Thymus (tissue), 11 donors: Measurements from ENCODE around the gene TIGD1. TPM values are rescaled to one million over a fixed set of nuclear protein-coding genes. Genes with fewer than 3 reads are reported as not detected.
"Not testable (repeated sequence)": the region's sequence is repeated elsewhere in the genome, so short reads cannot be mapped to it uniquely, and the experiment has no call there.

Source experiments
- DNase-seq, 9 donors: peaks; one replicate each; pipeline ENCODE4 v3.0.0-alpha.2; 2013; ENCODE audit warnings: low spot score in 9 of 9, low read depth in 6 of 9, missing footprints in 1 of 9
- H3K27ac ChIP-seq, 2 donors: one replicate each; pipeline ENCODE4 v1.5.1; 2013; ENCODE audit warnings: control low read depth in 1 of 2, low read depth in 1 of 2, low read length in 1 of 2, mild to moderate bottlenecking in 1 of 2, moderate library complexity in 1 of 2
- H3K27me3 ChIP-seq, 2 donors: one replicate each; pipeline ENCODE4 v1.5.1; 2013; ENCODE audit warnings: low read length in 1 of 2; ENCODE audit not compliant: control insufficient read depth in 2 of 2, insufficient read depth in 1 of 2
- H3K36me3 ChIP-seq, 2 donors: one replicate each; pipeline ENCODE4 v1.5.1; 2013; ENCODE audit warnings: low read length in 1 of 2, mild to moderate bottlenecking in 1 of 2, moderate library complexity in 1 of 2; ENCODE audit not compliant: control insufficient read depth in 2 of 2, insufficient read depth in 2 of 2
- H3K4me1 ChIP-seq, 2 donors: one replicate each; pipeline ENCODE4 v1.5.1; 2013; ENCODE audit warnings: low read length in 2 of 2; ENCODE audit not compliant: control insufficient read depth in 2 of 2, insufficient read depth in 2 of 2
- H3K4me3 ChIP-seq, 2 donors: one replicate each; pipeline ENCODE4 v1.5.1; 2013; ENCODE audit warnings: low read length in 2 of 2, control low read depth in 1 of 2, mild to moderate bottlenecking in 1 of 2
- H3K9me3 ChIP-seq, 2 donors: one replicate each; pipeline ENCODE4 v1.5.1; 2013; ENCODE audit warnings: low read length in 1 of 2, mild to moderate bottlenecking in 1 of 2; ENCODE audit not compliant: control insufficient read depth in 2 of 2, insufficient read depth in 1 of 2
- WGBS: extraction: QIAGEN DNeasy Blood & Tissue Kit; methylation state at CpG from one replicate; pipeline ENCODE4 v1.1.7; 2013; 5-methylcytosine and 5-hydroxymethylcytosine counted together
- polyA plus RNA-seq: library from polyadenylated mRNA; stranded (reverse); fragments of 200-250 nt; gene quantifications from one replicate; pipeline ENCODE4 v1.2.3, GENCODE V29; 2013
- total RNA-seq: library from RNA; stranded (reverse); fragments of 120-200 nt; gene quantifications from one replicate; pipeline ENCODE4 v1.2.4, GENCODE V29; 2013
- donor health status: healthy.

TIGD1 gene
- total and polyA plus RNA-seq, 2 donors, result 8.3 to 16.2 TPM

GRCh38 chr2:232538671-232539070, 11.7 kb downstream of the TIGD1 start:
- Histone ChIP-seq H3K27ac (no peak overlapping the region), H3K27me3 (peaks cover 0 to 26% of the 10 kb centered on the region in 2 donors), H3K36me3 (peaks cover 0 to 2% of the 10 kb centered on the region in 2 donors), H3K4me3 (no peak overlapping the region), H3K9me3 (peaks cover 3% of the 10 kb centered on the region in 2 donors), H3K4me1 (peaks cover 0 to 2% of the 10 kb centered on the region in 2 donors)
- WGBS, result 10% methylated on average over 4 of the region's 4 CpGs
- no peak for DNase-seq

DNA sequence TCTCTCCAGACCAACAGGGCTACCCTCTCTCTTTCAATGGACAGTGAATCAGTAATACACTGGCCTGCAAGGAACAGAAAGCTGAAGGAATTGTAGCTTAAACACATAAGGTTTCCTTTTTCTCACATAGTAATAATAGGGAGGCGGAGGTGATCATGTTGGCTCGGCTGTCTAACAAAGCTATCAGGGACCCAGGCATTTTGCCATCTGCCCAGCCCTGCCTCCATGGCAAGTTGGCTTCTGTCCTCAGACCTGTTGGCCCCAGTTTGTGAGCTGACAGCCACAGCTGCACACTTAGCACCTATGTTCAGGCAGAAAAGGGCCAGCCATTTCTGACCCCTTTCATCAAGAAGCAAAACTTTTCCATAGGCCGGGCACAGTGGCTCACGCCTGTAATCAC, 12.9 kb downstream of the TIGD1 start:
- Histone ChIP-seq H3K4me3 (no peak overlapping the region), H3K9me3 (peaks cover 2 to 3% of the 10 kb centered on the region in 2 donors), H3K36me3 (no peaks in the 10 kb centered on the region), H3K4me1 (peaks cover 0 to 2% of the 10 kb centered on the region in 2 donors), H3K27ac (no peak overlapping the region), H3K27me3 (peaks cover 0 to 26% of the 10 kb centered on the region in 2 donors)
- DNase-seq, result no peak
- WGBS, result 97% methylated on average over 4 of the region's 4 CpGs

GRCh38 chr2:232537079-232537478, 13.3 kb downstream of the TIGD1 start:
- no peak for DNase-seq
- Histone ChIP-seq H3K4me1 (peaks cover 0 to 2% of the 10 kb centered on the region in 2 donors), H3K9me3 (peaks cover 2 to 3% of the 10 kb centered on the region in 2 donors), H3K27me3 (peaks cover 0 to 26% of the 10 kb centered on the region in 2 donors), H3K36me3 (no peaks in the 10 kb centered on the region), H3K27ac (no peak overlapping the region), H3K4me3 (no peak overlapping the region)
- WGBS, result 83% methylated on average over 5 of the region's 5 CpGs

GRCh38 chr2:232535761-232536530, 14.4 kb downstream of the TIGD1 start:
- WGBS, result 96% methylated on average over 5 of the region's 5 CpGs
- no peak overlapping the region for H3K4me3 ChIP-seq
- H3K4me1 ChIP-seq, result peaks cover 0 to 2% of the 10 kb centered on the region in 2 donors
- H3K27me3 ChIP-seq, result peaks cover 0 to 25% of the 10 kb centered on the region in 2 donors
- no peaks in the 10 kb centered on the region for H3K36me3 ChIP-seq
- H3K9me3 ChIP-seq, result peaks cover 2 to 3% of the 10 kb centered on the region in 2 donors
- no peak overlapping the region for H3K27ac ChIP-seq
- DNase-seq, result no peak

DNA sequence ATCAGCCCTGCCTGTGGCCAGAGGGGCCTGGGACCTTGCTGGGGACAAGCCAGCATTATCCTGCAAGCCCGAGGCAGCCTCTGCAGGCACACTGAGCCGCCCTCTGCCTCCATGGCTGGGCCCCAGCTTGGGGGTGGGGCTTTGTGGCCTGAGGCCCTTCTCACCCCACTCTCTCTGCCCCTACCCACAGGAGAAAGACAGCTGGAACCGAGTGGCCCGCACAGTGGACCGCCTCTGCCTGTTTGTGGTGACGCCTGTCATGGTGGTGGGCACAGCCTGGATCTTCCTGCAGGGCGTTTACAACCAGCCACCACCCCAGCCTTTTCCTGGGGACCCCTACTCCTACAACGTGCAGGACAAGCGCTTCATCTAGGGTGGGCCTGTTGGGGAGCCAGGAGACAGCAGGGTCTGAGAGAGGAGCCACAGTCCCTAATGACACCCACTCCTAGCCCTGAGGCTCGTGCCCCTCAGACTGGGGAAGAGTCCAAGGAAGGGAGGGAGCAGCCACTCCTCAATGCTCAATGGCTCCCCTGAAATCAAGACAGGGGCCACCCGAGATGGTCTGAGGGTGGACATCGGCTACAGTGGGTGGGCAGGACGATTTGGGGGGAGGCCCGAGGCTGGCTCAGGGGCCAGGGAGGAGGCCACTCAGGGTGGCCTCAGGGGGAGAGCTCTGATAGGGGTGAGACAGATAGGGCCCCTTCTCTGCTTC, 15.3 kb downstream of the TIGD1 start:
- no peaks in the 10 kb centered on the region for H3K36me3 ChIP-seq
- no peak for DNase-seq
- 86% methylated on average over 14 of the region's 14 CpGs for WGBS
- no peak overlapping the region for H3K27ac ChIP-seq
- peaks cover 0 to 2% of the 10 kb centered on the region in 2 donors for H3K4me1 ChIP-seq
- no peak overlapping the region for H3K4me3 ChIP-seq
- peaks cover 2 to 3% of the 10 kb centered on the region in 2 donors for H3K9me3 ChIP-seq
- peaks cover 0 to 23% of the 10 kb centered on the region in 2 donors for H3K27me3 ChIP-seq

DNA sequence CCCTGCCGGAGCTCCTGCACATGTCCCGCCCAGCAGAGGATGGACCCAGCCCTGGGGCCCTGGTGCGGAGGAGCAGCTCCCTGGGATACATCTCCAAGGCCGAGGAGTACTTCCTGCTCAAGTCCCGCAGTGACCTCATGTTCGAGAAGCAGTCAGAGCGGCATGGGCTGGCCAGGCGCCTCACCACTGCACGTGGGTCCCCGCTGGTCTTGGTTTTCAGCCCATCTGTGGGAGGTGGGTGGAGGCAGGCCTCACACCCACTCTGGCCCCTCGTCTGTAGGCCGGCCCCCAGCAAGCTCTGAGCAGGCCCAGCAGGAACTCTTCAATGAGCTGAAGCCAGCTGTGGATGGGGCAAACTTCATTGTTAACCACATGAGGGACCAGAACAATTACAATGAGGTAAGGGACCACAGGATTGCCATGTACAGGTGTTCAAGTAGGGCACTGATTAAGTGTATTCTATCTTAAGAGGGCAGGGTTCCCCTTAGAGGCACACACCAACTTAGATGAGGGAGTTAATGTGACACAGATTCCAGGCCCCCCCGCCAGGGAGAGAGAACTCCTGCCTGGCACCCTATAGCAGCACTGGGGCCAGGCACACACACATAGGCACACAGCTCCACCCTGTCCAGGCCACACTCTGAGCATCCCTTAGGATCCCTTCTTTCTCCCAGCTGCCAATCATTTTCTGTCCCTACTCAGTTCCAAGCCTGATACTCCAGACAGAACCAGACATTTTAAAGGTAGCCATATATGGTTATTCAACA, 16.2 kb downstream of the TIGD1 start:
- WGBS, result 89% methylated on average over 13 of the region's 13 CpGs
- Histone ChIP-seq H3K27me3 (peaks cover 0 to 16% of the 10 kb centered on the region in 2 donors), H3K4me3 (no peak overlapping the region), H3K36me3 (no peaks in the 10 kb centered on the region), H3K4me1 (peaks cover 0 to under 1% of the 10 kb centered on the region in 2 donors), H3K9me3 (peaks cover 2 to 3% of the 10 kb centered on the region in 2 donors), H3K27ac (no peak overlapping the region)
- DNase-seq, result no peak

- H3K27ac ChIP-seq, H3K36me3 ChIP-seq, H3K4me1 ChIP-seq, H3K4me3 ChIP-seq, H3K9me3 ChIP-seq, DNase-seq: not testable (repeated sequence)
- 96% methylated on average over 7 of the region's 7 CpGs for WGBS
- H3K27me3 ChIP-seq, result peaks cover 0 to 23% of the 10 kb centered on the region in 2 donors
Observed at GRCh38 chr2:232532821-232533220, 17.5 kb downstream of the TIGD1 start.

- peaks cover 0 to 26% of the 10 kb centered on the region in 2 donors for H3K27me3 ChIP-seq
- no peak overlapping the region for H3K27ac ChIP-seq
- peaks cover 2 to 3% of the 10 kb centered on the region in 2 donors for H3K9me3 ChIP-seq
- DNase-seq, result no peak
- H3K4me1 ChIP-seq, result no peaks in the 10 kb centered on the region
- no peaks in the 10 kb centered on the region for H3K36me3 ChIP-seq
- WGBS, result 92% methylated on average over 9 of the region's 9 CpGs
- H3K4me3 ChIP-seq, result no peak overlapping the region
Observed at GRCh38 chr2:232532419-232532818, 17.9 kb downstream of the TIGD1 start.
